SK-N-SH treated with all-trans-retinoic acid at 6 μM for 48 hours (cell line): ENCODE data around the gene CDH6.

ENCODE experiments used
- ATAC-seq: fragments of 200-7000 bp; cut with Tn5 transposase; 3 replicates; pipeline ENCODE4 v1.9.1; 2020; ENCODE audit warnings: mild to moderate bottlenecking, moderate library complexity
- ARNTL ChIP-seq: fragments of 450-650 bp; formaldehyde crosslinking; IDR thresholded peaks from 2 replicates; pipeline ENCODE4 v1.5.0; 2020; ENCODE audit warnings: low read depth, mild to moderate bottlenecking, moderate library complexity, borderline replicate concordance
- BACH2 ChIP-seq: fragments of 250-450 bp; sonication (Bioruptor Pico); IDR thresholded peaks from 2 replicates; pipeline ENCODE4 v1.9.0; 2021; ENCODE audit warnings: mild to moderate bottlenecking, borderline replicate concordance
- CSDC2 ChIP-seq: fragments of 250-450 bp; sonication (Bioruptor Pico); IDR thresholded peaks from 2 replicates; pipeline ENCODE4 v1.5.0; 2020; ENCODE audit warnings: mild to moderate bottlenecking, moderate library complexity
- ESRRG ChIP-seq: fragments of 250-450 bp; sonication (Bioruptor Pico); IDR thresholded peaks from 2 replicates; pipeline ENCODE4 v1.6.1; 2021; ENCODE audit warnings: mild to moderate bottlenecking
- GLIS3 ChIP-seq: fragments of 250-450 bp; sonication (Bioruptor Pico); IDR thresholded peaks from 2 replicates; pipeline ENCODE4 v1.5.0; 2020; ENCODE audit warnings: mild to moderate bottlenecking, moderate library complexity
- ISL1 ChIP-seq: fragments of 250-450 bp; sonication (Bioruptor Pico); IDR thresholded peaks from 2 replicates; pipeline ENCODE4 v2.1.2; 2022; ENCODE audit warnings: mild to moderate bottlenecking, moderate library complexity
- OSR1 ChIP-seq: fragments of 250-450 bp; sonication (Bioruptor Pico); IDR thresholded peaks from 2 replicates; pipeline ENCODE4 v1.8.0; 2022; ENCODE audit warnings: moderate library complexity, mild to moderate bottlenecking, inconsistent platforms
- PPARA ChIP-seq: fragments of 250-450 bp; sonication (Bioruptor Pico); IDR thresholded peaks from 2 replicates; pipeline ENCODE4 v1.5.0; 2020; ENCODE audit warnings: mild to moderate bottlenecking, borderline replicate concordance
- TCF4 ChIP-seq: fragments of 250-450 bp; sonication (Bioruptor Pico); IDR thresholded peaks from 2 replicates; pipeline ENCODE4 v1.8.0; 2021; ENCODE audit warnings: mild to moderate bottlenecking, moderate library complexity, borderline replicate concordance
- TOX ChIP-seq: fragments of 250-450 bp; sonication (Bioruptor Pico); IDR thresholded peaks from 2 replicates; pipeline ENCODE4 v1.8.0; 2021; ENCODE audit warnings: mild to moderate bottlenecking, moderate library complexity, borderline replicate concordance
- ZC3H10 ChIP-seq: fragments of 250-450 bp; sonication (Bioruptor Pico); IDR thresholded peaks from 2 replicates; pipeline ENCODE4 v1.5.1; 2021; ENCODE audit warnings: mild to moderate bottlenecking, moderate library complexity
- ZFP3 ChIP-seq: fragments of 250-450 bp; sonication (Bioruptor Pico); IDR thresholded peaks from 2 replicates; pipeline ENCODE4 v1.5.0; 2020; ENCODE audit warnings: mild to moderate bottlenecking, moderate library complexity
- ZFP30 ChIP-seq: fragments of 450-650 bp; formaldehyde crosslinking; IDR thresholded peaks from 2 replicates; pipeline ENCODE4 v1.5.0; 2022; ENCODE audit warnings: mild to moderate bottlenecking, moderate library complexity
- ZNF565 ChIP-seq: fragments of 450-650 bp; formaldehyde crosslinking; conservative IDR thresholded peaks from 2 replicates; pipeline ENCODE4 v1.5.0; 2020; ENCODE audit warnings: low read depth, mild to moderate bottlenecking, moderate library complexity
- ZNF70 ChIP-seq: fragments of 450-650 bp; formaldehyde crosslinking; IDR thresholded peaks from 2 replicates; pipeline ENCODE4 v1.5.0; 2020; ENCODE audit warnings: mild to moderate bottlenecking, moderate library complexity
- ZNF8 ChIP-seq: fragments of 450-650 bp; formaldehyde crosslinking; IDR thresholded peaks from 2 replicates; pipeline ENCODE4 v1.5.0; 2020; ENCODE audit warnings: mild to moderate bottlenecking, moderate library complexity
- TF ChIP-seq, protein P1 (sequence below): fragments of 250-450 bp; sonication (Bioruptor Pico); IDR thresholded peaks from 2 replicates; pipeline ENCODE4 v1.5.1; 2021; ENCODE audit warnings: mild to moderate bottlenecking, moderate library complexity
- TF ChIP-seq, protein P2 (sequence below): fragments of 250-450 bp; sonication (Bioruptor Pico); IDR thresholded peaks from 2 replicates; pipeline ENCODE4 v1.5.1; 2020; ENCODE audit warnings: low read depth, mild to moderate bottlenecking, moderate library complexity
- TF ChIP-seq, protein P3 (sequence below): fragments of 250-450 bp; sonication (Bioruptor Pico); IDR thresholded peaks from 2 replicates; pipeline ENCODE4 v1.5.0; 2020; ENCODE audit warnings: mild to moderate bottlenecking, moderate library complexity
- TF ChIP-seq, protein P4 (sequence below): fragments of 250-450 bp; sonication (Bioruptor Pico); IDR thresholded peaks from 2 replicates; pipeline ENCODE4 v1.8.0; 2021; ENCODE audit warnings: low read depth, mild to moderate bottlenecking, moderate library complexity, borderline replicate concordance

The CDH6 gene

DNA sequence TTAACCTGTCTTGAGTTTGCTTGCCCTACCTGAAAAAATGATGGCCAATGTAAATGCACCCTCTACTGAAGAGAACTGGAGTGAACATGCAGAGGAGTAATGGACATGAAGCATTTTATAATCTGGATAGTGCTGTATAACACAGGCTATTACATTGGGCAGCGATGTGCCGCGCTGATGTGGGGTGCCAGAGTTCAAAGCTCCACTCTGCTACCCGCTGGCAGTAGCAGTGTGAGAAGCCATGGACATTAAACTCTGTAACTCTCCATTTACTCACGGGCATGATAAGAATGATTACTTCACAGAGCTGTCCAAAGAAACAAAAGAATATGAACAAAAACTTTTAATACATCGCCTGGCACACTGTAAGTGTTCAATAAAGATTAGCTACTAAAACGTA lies 7.5 kb upstream of the CDH6 start (continued):
- TF ChIP-seq, protein P1, sequence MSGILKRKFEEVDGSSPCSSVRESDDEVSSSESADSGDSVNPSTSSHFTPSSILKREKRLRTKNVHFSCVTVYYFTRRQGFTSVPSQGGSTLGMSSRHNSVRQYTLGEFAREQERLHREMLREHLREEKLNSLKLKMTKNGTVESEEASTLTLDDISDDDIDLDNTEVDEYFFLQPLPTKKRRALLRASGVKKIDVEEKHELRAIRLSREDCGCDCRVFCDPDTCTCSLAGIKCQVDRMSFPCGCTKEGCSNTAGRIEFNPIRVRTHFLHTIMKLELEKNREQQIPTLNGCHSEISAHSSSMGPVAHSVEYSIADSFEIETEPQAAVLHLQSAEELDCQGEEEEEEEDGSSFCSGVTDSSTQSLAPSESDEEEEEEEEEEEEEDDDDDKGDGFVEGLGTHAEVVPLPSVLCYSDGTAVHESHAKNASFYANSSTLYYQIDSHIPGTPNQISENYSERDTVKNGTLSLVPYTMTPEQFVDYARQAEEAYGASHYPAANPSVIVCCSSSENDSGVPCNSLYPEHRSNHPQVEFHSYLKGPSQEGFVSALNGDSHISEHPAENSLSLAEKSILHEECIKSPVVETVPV (CRISPR knock-in tag) = no peak
- no peak for TF ChIP-seq TOX (CRISPR knock-in tag)

DNA sequence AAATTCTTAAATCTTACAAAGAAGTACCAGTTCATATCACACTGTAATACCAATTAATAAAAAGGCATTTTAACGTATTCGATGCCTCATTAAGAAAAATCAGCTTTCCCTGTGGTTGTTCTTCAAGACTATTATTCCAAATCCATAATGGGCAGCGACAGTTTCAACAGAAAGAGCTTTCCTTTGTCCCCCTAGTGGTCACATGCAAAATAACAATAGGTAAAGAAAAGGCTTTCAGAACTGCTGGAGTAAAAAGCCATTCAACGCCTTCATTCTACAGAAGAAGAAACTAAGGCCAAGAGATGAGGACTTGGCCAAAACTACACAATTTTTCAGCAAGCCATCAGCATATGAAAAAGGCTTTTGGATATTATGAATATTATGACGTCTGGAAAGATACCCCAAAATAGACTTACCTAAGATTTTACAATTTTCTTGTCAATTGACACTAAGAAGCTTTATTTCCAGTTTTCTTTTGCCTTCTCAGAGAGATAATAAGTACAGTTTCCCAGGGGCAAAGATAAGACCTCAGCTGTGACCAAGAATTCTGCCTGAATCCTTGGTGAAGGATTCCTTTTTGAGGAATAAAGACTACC lies 6.7 kb upstream of the CDH6 start:
- ATAC-seq = peak; percentile 66; the same call in 2 of the 3 replicates
- TF ChIP-seq ZFP30 = no peak
- no peak for TF ChIP-seq ESRRG (CRISPR knock-in tag)
- TF ChIP-seq, protein P2, sequence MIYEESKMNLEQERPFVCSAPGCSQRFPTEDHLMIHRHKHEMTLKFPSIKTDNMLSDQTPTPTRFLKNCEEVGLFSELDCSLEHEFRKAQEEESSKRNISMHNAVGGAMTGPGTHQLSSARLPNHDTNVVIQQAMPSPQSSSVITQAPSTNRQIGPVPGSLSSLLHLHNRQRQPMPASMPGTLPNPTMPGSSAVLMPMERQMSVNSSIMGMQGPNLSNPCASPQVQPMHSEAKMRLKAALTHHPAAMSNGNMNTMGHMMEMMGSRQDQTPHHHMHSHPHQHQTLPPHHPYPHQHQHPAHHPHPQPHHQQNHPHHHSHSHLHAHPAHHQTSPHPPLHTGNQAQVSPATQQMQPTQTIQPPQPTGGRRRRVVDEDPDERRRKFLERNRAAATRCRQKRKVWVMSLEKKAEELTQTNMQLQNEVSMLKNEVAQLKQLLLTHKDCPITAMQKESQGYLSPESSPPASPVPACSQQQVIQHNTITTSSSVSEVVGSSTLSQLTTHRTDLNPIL = no peak
- TF ChIP-seq GLIS3 (CRISPR knock-in tag) = no peak
- TF ChIP-seq CSDC2 (CRISPR knock-in tag) = no peak
- no peak for TF ChIP-seq TOX (CRISPR knock-in tag)
- TF ChIP-seq TCF4 (CRISPR knock-in tag) = no peak
- TF ChIP-seq, protein P3, sequence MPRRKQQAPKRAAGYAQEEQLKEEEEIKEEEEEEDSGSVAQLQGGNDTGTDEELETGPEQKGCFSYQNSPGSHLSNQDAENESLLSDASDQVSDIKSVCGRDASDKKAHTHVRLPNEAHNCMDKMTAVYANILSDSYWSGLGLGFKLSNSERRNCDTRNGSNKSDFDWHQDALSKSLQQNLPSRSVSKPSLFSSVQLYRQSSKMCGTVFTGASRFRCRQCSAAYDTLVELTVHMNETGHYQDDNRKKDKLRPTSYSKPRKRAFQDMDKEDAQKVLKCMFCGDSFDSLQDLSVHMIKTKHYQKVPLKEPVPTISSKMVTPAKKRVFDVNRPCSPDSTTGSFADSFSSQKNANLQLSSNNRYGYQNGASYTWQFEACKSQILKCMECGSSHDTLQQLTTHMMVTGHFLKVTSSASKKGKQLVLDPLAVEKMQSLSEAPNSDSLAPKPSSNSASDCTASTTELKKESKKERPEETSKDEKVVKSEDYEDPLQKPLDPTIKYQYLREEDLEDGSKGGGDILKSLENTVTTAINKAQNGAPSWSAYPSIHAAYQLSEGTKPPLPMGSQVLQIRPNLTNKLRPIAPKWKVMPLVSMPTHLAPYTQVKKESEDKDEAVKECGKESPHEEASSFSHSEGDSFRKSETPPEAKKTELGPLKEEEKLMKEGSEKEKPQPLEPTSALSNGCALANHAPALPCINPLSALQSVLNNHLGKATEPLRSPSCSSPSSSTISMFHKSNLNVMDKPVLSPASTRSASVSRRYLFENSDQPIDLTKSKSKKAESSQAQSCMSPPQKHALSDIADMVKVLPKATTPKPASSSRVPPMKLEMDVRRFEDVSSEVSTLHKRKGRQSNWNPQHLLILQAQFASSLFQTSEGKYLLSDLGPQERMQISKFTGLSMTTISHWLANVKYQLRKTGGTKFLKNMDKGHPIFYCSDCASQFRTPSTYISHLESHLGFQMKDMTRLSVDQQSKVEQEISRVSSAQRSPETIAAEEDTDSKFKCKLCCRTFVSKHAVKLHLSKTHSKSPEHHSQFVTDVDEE (CRISPR knock-in tag) = no peak
- TF ChIP-seq, protein P1 (CRISPR knock-in tag) = no peak
- TF ChIP-seq ZFP3 = no peak
- TF ChIP-seq ISL1 (CRISPR knock-in tag) = no peak

DNA sequence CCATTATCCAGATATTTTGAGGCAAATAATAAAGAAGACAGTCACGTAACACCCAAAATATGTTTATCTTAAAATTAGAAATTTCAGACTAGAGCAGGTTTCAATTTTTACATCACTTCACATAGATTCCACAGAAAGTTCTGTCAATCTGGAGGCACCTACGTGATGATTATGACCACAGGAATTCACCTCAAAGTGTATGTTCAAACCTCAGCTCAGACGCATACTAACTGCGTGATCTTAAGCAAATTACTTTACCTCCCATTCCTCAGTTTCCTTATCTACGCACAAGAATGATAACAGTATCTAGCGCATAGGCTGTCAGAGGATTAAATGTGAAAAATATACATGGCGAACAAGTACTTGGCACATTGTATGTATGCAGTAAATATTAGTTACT lies 5.9 kb upstream of the CDH6 start:
- ATAC-seq = no peak
- TF ChIP-seq, protein P3 (CRISPR knock-in tag) = no peak
- TF ChIP-seq, protein P1 (CRISPR knock-in tag) = no peak
- no peak for TF ChIP-seq ZNF70 (CRISPR knock-in tag)
- TF ChIP-seq, protein P2 = no peak
- TF ChIP-seq ZC3H10 (CRISPR knock-in tag) = no peak
- TF ChIP-seq, protein P4, sequence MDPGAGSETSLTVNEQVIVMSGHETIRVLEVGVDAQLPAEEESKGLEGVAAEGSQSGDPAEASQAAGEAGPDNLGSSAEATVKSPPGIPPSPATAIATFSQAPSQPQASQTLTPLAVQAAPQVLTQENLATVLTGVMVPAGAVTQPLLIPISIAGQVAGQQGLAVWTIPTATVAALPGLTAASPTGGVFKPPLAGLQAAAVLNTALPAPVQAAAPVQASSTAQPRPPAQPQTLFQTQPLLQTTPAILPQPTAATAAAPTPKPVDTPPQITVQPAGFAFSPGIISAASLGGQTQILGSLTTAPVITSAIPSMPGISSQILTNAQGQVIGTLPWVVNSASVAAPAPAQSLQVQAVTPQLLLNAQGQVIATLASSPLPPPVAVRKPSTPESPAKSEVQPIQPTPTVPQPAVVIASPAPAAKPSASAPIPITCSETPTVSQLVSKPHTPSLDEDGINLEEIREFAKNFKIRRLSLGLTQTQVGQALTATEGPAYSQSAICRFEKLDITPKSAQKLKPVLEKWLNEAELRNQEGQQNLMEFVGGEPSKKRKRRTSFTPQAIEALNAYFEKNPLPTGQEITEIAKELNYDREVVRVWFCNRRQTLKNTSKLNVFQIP (CRISPR knock-in tag) = no peak
- TF ChIP-seq ARNTL (CRISPR knock-in tag) = no peak
- no peak for TF ChIP-seq TCF4 (CRISPR knock-in tag)
- TF ChIP-seq GLIS3 (CRISPR knock-in tag) = no peak
- TF ChIP-seq ZNF8 (CRISPR knock-in tag) = no peak
- TF ChIP-seq ZNF565 (CRISPR knock-in tag) = no peak
- no peak for TF ChIP-seq ISL1 (CRISPR knock-in tag)
- TF ChIP-seq OSR1 = no peak
- TF ChIP-seq ZFP30 = no peak
- no peak for TF ChIP-seq TOX (CRISPR knock-in tag)
- TF ChIP-seq BACH2 (CRISPR knock-in tag) = no peak
- no peak for TF ChIP-seq PPARA (CRISPR knock-in tag)
